ENCODE results near the gene VAPA. TPM values are rescaled to one million over a fixed set of nuclear protein-coding genes. Genes with fewer than 3 reads are reported as not detected.

VAPA gene
- total RNA-seq, 1 donor from 2014 or later, result 132 TPM

DNA sequence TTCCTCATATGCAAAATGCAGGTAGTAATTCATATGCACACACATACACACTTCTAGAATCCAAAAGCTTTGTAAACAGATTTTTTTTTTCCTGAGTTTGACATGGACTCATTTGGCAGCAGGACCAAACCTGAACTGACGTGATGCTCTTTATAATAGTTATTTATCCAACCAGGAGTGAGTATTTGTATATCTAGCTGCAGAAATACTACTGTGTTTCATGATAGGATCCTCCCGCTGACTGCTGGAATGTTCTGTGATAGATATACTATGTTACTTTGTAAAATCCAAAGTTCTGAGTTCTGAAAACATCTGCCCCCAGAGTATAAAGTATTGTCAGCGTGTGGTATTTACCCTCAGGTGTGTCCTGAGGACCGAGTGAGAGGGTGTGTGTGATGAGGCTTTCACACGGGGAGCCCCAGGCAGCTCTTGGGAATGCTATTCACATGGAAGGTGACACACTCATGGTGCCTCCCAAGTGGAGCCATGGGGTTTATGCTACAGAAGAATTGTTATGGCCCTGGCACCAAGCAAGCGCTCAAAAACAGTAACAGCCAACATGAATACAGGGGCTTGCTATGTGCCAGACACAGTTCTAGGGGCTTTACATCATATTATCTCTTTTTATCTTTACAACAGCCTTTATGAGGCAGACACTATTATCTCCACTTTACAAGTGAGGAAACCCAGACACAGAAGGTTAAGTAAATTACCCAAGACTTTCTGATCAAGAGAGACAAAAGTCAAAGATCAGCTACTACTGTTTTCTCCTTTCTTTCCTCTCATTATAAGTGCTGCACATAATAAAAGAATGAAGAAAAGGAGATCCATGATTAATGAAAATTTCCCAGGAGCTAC lies 44.7 kb upstream of the VAPA start:
- peak overlapping the region; percentile 3 for H3K4me3 Mint-ChIP-seq
- H3K4me1 Mint-ChIP-seq (ENCODE audit: unreplicated experiment), result peaks cover 27% of the 10 kb centered on the region
- no peak for DNase-seq (ENCODE audit: extremely low spot score, unreplicated experiment)
- peaks cover 14% of the 10 kb centered on the region for H3K9me3 Mint-ChIP-seq
- no peaks in the 10 kb centered on the region for H3K27me3 Mint-ChIP-seq
- H3K27ac Mint-ChIP-seq, result peak overlapping the region; percentile 17
- TF ChIP-seq, protein P1, sequence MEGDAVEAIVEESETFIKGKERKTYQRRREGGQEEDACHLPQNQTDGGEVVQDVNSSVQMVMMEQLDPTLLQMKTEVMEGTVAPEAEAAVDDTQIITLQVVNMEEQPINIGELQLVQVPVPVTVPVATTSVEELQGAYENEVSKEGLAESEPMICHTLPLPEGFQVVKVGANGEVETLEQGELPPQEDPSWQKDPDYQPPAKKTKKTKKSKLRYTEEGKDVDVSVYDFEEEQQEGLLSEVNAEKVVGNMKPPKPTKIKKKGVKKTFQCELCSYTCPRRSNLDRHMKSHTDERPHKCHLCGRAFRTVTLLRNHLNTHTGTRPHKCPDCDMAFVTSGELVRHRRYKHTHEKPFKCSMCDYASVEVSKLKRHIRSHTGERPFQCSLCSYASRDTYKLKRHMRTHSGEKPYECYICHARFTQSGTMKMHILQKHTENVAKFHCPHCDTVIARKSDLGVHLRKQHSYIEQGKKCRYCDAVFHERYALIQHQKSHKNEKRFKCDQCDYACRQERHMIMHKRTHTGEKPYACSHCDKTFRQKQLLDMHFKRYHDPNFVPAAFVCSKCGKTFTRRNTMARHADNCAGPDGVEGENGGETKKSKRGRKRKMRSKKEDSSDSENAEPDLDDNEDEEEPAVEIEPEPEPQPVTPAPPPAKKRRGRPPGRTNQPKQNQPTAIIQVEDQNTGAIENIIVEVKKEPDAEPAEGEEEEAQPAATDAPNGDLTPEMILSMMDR (conservative IDR thresholded peaks at IDR 0.05), result no peak
- peaks cover 4% of the 10 kb centered on the region for H3K36me3 Mint-ChIP-seq

DNA sequence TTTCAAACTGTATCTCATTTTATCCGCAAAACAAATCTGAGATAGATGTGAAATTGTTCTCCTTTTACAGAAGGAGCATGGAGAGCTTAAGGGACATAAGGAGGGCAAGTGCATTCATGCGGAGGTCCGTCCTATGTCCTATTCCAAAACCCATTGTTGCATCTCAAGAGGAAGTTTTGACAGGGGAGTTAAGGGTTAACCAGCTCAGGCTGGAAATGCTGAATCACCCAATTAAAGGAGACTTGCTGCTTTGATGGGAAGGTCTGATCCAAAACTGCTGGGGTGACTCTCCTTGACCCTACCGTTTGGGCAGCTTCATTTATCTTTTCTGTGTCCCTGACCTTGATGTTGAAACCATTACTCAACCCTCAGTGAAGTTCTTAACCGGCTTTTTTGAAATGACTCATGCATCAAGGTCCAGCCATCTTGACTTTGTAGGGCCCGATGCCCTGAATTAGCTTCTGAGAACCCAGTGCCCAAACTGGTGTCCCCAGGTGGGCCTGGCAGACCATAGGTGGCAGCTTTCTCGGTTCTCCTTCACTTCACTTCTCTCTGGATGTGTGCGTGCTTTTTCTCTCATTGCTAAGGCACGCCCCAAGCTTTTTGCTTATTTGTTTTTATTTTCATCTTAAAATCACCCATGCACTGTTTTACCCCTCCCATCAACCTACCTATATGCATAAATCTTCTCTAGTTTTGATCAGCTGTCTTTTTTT lies 43.9 kb upstream of the VAPA start:
- TF ChIP-seq, protein P1 (conservative IDR thresholded peaks at IDR 0.05), result no peak
- Mint-ChIP-seq H3K4me1 (ENCODE audit: unreplicated experiment) (peaks cover 27% of the 10 kb centered on the region), H3K27me3 (no peaks in the 10 kb centered on the region), H3K9me3 (peaks cover 14% of the 10 kb centered on the region), H3K27ac (peak overlapping the region; percentile 17), H3K4me3 (peak overlapping the region; percentile 46), H3K36me3 (peaks cover 4% of the 10 kb centered on the region)
- no peak for DNase-seq (ENCODE audit: extremely low spot score, unreplicated experiment)

DNA sequence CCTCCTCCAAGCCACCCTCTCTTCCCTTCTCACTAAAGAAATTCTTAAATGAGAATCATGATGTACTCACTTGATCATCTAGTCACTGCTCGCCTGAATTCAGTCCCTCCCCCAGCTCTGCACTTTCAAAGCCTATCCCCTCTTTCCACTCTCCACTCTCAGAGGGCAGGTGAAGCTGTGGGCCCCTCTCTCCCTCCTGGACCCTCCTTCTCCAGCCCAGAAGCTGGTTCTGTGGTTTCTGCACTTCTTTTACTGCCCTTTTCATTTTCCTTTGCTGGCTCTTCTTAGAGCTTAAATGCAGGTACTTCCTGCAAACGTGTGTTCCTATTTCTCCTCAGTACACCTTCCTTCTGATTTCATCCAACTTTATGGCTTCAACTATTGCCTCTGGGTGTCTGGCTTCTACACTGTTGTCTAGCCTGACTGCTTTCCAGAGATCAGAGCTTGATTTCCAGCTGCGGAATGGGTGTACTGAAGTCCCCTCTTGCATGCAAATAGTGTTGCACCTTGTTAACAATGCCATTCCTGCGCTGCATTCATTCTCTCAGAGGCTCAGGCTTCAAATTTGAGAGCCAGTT lies 43.3 kb upstream of the VAPA start:
- TF ChIP-seq, protein P1 (conservative IDR thresholded peaks at IDR 0.05), result no peak
- peak overlapping the region; percentile 9 for H3K27ac Mint-ChIP-seq
- H3K4me3 Mint-ChIP-seq, result peak overlapping the region; percentile 46
- H3K27me3 Mint-ChIP-seq, result no peaks in the 10 kb centered on the region
- H3K4me1 Mint-ChIP-seq (ENCODE audit: unreplicated experiment), result peaks cover 27% of the 10 kb centered on the region
- peaks cover 12% of the 10 kb centered on the region for H3K9me3 Mint-ChIP-seq
- DNase-seq (ENCODE audit: extremely low spot score, unreplicated experiment), result no peak
- H3K36me3 Mint-ChIP-seq, result peaks cover 4% of the 10 kb centered on the region

DNA sequence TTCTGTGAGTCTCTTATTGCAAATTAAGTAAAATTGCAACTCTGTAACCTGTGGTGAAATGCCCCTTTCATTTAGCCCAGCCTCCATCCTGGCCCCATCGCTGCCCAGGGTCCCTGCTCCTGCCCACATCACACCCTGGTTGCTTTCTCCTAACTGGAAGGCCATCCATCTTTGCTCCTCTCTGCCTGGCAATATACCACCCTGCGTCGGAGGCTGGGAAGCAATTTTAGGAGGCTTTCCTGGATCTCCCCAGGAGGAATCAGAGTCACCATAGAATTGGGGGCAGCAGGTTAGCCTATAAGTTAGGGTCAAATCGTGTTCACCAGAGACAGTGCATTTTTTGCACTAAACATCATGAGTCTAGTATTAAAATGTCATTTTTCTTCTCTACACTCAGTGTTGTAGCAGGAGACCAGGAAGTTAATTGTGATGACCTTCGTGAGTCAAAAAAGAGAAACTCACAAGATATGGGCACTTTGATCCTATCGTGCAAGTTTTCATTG lies 42.5 kb upstream of the VAPA start:
- Mint-ChIP-seq H3K27me3 (no peaks in the 10 kb centered on the region), H3K4me1 (ENCODE audit: unreplicated experiment) (peaks cover 27% of the 10 kb centered on the region), H3K36me3 (no peaks in the 10 kb centered on the region), H3K9me3 (peaks cover 5% of the 10 kb centered on the region), H3K4me3 (no peak overlapping the region), H3K27ac (peak overlapping the region; percentile 1)
- TF ChIP-seq, protein P1 (conservative IDR thresholded peaks at IDR 0.05), result no peak
- DNase-seq (ENCODE audit: extremely low spot score, unreplicated experiment), result no peak

DNA sequence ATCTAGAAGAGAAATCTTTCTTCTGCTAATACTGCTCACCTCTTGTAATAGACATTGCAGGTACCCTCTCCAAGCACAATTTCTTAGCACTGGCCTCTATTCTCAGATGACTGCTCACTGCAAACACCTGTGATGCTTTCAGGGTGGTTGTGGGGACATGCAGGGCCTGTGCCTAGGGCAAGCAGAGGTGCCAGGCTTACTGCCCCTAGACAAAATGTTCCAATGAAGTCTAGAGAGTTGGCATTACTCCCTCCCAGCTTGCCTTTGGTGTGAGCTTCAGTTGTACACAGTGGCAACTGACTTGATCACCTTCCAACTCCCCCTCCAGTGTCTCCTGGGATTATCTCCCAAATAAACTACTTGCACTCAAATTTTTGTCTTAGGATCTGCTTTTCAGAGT lies 41.0 kb upstream of the VAPA start:
- no peak overlapping the region for H3K4me3 Mint-ChIP-seq
- TF ChIP-seq, protein P1 (conservative IDR thresholded peaks at IDR 0.05), result no peak
- no peak for DNase-seq (ENCODE audit: extremely low spot score, unreplicated experiment)
- H3K27ac Mint-ChIP-seq, result no peak overlapping the region
- no peaks in the 10 kb centered on the region for H3K27me3 Mint-ChIP-seq
- no peaks in the 10 kb centered on the region for H3K36me3 Mint-ChIP-seq
- no peaks in the 10 kb centered on the region for H3K9me3 Mint-ChIP-seq
- peaks cover 35% of the 10 kb centered on the region for H3K4me1 Mint-ChIP-seq (ENCODE audit: unreplicated experiment)
